GDM1 (cell line): ENCODE measurements around the gene GNA12.

Experiments used
- DNase-seq: peaks from one replicate; lab custom pipeline; 2025; lab: John Stamatoyannopoulos, UW

The GNA12 gene

GRCh38 chr7:2802504-2803341 is 41.4 kb downstream of the GNA12 start:
- no peak for DNase-seq

DNA sequence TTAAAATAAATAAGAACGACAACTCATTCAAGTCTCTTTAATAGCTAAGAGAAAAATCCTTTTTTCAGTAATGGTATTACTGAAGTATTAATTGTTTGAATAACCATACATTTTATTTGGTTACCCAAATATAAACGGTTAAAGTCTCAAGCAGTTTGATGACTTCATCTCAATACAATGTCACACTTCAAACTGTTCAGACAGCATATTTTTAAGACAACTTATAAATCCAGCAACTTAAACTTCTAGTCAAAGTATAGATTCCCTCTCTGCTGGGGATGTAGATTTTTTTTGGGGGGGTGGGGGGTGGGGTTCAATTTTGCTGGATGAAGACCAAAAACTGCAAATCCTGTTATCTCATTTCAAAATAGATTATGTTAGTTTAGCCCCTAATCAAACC is 42.0 kb downstream of the GNA12 start:
- no peak for DNase-seq

DNA sequence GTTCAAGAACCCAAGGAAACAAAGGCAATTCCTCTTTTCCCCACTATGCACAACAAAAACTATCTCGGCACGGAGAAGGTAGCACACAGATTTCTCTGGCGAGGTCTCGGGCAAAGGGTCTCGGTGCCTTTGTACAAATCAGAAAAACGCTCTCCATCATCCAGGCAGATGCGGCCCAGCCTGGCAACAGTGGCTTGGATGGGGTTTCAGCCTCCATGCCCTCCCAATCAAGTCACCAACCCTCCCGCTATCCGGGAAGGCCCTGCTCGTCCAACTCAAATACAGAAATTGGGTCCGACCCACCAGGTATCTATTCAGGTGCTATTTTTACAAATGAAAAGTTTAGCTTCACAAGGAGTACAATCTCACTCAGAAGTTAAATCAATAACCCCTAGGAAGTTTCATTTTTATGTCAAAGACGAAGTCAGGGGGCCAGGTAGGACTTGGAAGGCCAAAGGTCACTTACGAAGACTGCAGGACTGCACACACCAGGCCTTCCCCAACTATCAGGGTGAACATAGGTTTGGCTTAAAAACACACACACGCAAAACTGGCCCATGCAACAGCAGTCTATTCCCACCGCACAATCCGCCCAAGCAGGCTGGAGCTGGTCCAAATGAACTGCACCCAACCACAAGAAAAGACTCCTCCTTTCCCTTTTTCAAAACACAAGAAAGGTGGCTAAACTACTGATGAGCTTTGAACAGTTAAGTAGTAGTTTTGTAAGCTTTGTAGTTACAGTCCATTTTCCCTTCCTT is 43.0 kb downstream of the GNA12 start:
- DNase-seq: peak; percentile 5

- no peak for DNase-seq
Observed at GRCh38 chr7:2800220-2800930, 43.7 kb downstream of the GNA12 start.

GRCh38 chr7:2799253-2799652 is 44.9 kb downstream of the GNA12 start:
- no peak for DNase-seq

- no peak for DNase-seq
Observed at GRCh38 chr7:2798669-2799068, 45.4 kb downstream of the GNA12 start.

DNA sequence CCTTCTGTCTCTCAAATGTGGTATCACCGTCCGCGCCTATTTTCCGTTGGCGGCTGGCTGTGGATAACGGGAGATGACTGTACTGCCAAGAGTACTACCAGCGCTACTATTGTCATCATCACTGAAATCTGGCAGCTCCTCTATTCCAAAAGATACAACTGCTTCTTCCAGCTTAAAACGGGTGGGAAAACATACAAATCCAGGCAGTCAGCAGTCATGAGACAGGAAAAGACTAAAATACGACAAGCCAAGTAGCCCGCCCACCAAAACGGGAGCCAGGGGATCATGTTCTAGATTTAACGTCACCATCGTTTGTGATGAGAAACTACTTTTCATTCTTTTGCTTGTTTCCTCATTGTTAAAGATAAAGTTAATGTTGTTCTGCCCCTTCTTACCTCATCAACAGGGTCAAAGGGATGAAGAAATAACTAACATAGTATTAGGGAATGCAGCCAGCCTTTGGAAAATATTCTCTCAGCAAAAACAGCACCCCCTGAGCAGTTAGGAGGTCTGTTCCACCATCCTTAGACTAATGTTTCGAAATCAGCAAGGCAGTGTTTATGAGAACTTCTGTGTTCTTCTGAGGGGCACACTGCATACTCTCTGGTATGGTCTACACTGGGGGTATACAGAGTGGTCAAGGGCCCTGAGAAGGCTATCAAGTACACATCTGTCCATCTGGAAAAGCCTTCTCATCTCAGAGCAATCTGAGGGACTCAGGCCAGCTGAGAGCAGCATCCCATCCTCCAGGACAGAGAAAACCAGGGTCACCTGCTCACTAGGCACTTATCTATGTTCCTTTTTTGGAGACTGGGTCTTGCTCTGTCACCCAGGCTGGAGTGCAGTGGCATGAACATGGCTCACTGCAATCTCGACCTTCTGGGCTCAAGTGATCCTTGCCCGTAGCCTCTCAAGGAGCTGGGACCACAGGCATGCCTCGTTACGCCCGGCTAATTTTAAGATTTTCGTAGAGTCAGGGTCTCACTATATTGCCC is 47.5 kb downstream of the GNA12 start:
- no peak for DNase-seq

GRCh38 chr7:2795906-2796305 is 48.2 kb downstream of the GNA12 start:
- no peak for DNase-seq

- DNase-seq: no peak
Observed at GRCh38 chr7:2794836-2795636, 49.1 kb downstream of the GNA12 start.

- DNase-seq: no peak
Observed at GRCh38 chr7:2792856-2793487, 51.1 kb downstream of the GNA12 start.

GRCh38 chr7:2792235-2792634 is 51.9 kb downstream of the GNA12 start:
- no peak for DNase-seq

GRCh38 chr7:2791390-2791789 is 52.7 kb downstream of the GNA12 start:
- DNase-seq: no peak

- no peak for DNase-seq
Observed at GRCh38 chr7:2787251-2787951, 56.7 kb downstream of the GNA12 start.

DNA sequence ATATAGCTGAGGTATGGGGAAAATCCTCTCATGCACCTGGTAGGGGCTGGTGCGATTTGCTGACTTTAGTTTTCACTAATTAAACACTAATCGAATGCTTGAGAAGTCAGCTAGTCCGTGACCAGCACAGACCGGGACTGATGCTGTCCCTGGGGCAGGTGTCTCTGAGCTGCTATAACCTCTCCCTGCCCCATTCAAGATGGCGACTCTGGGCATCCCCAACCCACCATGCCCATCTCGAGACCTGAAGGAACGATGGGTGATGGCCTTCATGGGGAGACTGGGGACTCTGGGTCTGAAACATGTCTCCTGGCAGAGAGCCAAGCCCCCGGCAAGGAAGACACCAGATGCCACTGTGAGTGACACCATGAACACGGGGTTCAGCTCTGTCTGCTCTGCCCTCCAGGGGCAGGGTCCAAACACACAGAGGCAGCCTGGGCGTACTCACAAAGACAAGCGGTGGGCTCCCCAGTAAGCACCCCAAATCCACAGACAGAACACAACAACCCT is 57.4 kb downstream of the GNA12 start:
- no peak for DNase-seq

DNA sequence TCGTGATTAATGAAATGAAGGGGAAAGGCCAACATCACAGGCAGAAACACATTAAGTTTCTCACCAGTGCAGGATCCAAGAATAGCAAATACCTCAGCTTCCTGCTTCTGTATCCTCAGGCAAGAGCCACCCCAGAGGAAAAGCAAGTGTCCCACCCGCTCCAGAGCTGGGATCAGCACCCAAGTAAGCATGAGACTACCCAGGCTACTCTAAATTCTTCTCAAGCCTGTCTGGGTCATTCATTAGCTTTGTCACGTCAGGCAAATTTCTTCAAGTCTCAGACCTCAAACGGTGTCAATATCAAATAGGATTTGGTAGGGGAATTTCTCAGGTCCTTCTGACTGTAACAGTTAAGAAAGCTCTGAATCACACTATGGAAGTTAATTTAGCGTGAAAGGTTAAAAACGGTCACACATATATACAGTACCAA is 59.0 kb downstream of the GNA12 start:
- no peak for DNase-seq

DNA sequence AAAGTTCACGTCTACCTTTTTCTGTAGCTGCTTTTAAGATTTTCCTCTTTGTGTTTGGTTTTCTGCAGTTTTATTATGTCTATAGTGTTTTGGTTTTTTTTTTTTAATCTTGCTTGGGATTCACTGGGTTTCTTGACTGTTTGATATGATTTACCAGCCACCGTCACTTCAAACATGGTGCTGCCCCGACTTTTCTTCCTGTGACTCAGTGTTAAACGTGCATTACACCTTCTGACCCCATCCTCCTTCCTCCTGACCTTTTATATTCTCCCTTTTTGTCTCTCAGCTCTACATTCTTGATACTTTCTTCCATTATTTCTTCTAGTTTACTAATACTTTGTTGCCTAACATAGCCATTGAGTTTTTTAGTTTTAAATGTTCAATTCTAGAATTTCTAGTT is 61.5 kb downstream of the GNA12 start:
- DNase-seq: no peak

DNA sequence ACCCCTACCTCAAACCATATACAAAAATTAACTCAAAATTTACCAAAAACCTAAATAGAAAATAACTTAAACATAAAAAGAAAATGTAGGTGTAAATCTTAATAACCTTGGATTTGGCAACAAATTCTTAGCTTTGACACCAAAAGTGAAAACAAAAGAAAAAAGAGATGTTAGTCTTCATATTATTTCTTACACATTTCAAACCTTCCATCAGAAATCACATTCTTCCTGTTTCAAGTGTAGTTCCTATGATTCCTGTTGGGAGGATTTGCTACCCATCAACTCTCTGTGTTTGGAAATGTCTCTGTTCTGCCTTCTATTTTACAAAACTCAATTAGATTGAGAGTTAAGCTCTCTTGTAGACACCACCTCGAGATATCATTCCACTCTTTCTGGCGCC is 62.0 kb downstream of the GNA12 start:
- no peak for DNase-seq

- no peak for DNase-seq
Observed at GRCh38 chr7:2781636-2782035, 62.5 kb downstream of the GNA12 start.

- DNase-seq: no peak
Observed at GRCh38 chr7:2779051-2779450, 65.1 kb downstream of the GNA12 start.
